ENCODE measurements around the gene CDYL2. TPM values are rescaled to one million over a fixed set of nuclear protein-coding genes. Genes with fewer than 3 reads are reported as not detected.

Gene CDYL2
- total RNA-seq, 2 experiments from 2014 or later = 54.6 to 60.2 TPM

GRCh38 chr16:80573700-80574120, 230.7 kb downstream of the CDYL2 start:
- no peak for DNase-seq
- H3K36me3 Mint-ChIP-seq (ENCODE audit: low read depth) = peaks cover 12% of the 10 kb centered on the region
- ChIA-PET POLR2A (interaction anchor here (1.0 kb wide), 1 partner anchor 10 kb away, joined by 4 read pairs; no protein-coding TSS in a partner anchor), CTCF (no interaction called here)
- no peak overlapping the region for H3K4me3 Mint-ChIP-seq
- peaks cover 36% of the 10 kb centered on the region for H3K4me1 Mint-ChIP-seq
- peaks cover 12% of the 10 kb centered on the region for H3K9me3 Mint-ChIP-seq
- no peak overlapping the region for H3K27ac Mint-ChIP-seq
- H3K27me3 Mint-ChIP-seq = peaks cover 2% of the 10 kb centered on the region

- H3K27me3 Mint-ChIP-seq = peaks cover 2% of the 10 kb centered on the region
- H3K9me3 Mint-ChIP-seq = peaks cover 18% of the 10 kb centered on the region
- peaks cover 46% of the 10 kb centered on the region for H3K4me1 Mint-ChIP-seq
- ChIA-PET CTCF (interaction anchor here (1.0 kb wide), 2 partner anchors 10 to 43 kb away, joined by 3 to 8 read pairs; no protein-coding TSS in a partner anchor), POLR2A (interaction anchor here (1.0 to 1.8 kb wide), 3 partner anchors 11 to 15 kb away, joined by 3 to 29 read pairs (median 5); no protein-coding TSS in a partner anchor)
- H3K36me3 Mint-ChIP-seq (ENCODE audit: low read depth) = peaks cover 21% of the 10 kb centered on the region
- H3K4me3 Mint-ChIP-seq = peak overlapping the region; percentile 11
- peak; percentile 37 for DNase-seq
- H3K27ac Mint-ChIP-seq = peak overlapping the region; percentile 83
Measured at GRCh38 chr16:80570106-80570478, 234.3 kb downstream of the CDYL2 start.

- Mint-ChIP-seq H3K9me3 (peaks cover 18% of the 10 kb centered on the region), H3K4me3 (peak overlapping the region; percentile 11), H3K27me3 (peaks cover 2% of the 10 kb centered on the region), H3K4me1 (peaks cover 51% of the 10 kb centered on the region), H3K36me3 (ENCODE audit: low read depth) (peaks cover 21% of the 10 kb centered on the region), H3K27ac (peak overlapping the region; percentile 83)
- ChIA-PET CTCF (interaction anchor here (1.0 to 1.2 kb wide), 3 partner anchors 11 to 42 kb away, joined by 3 to 8 read pairs (median 3); no protein-coding TSS in a partner anchor), POLR2A (interaction anchor here (1.0 to 1.8 kb wide), 5 partner anchors 11 to 237 kb away, joined by 3 to 29 read pairs (median 4); no protein-coding TSS in a partner anchor)
- DNase-seq = peak; percentile 82
Measured at GRCh38 chr16:80569440-80570105, 234.8 kb downstream of the CDYL2 start.

- H3K27ac Mint-ChIP-seq = no peak overlapping the region
- ChIA-PET CTCF (interaction anchor here (0.8 to 1.1 kb wide), 3 partner anchors 16 to 238 kb away, joined by 3 to 4 read pairs (median 3); no protein-coding TSS in a partner anchor), POLR2A (interaction anchor here (1.1 to 2.5 kb wide), 3 partner anchors 16 to 242 kb away, joined by 4 to 8 read pairs (median 5); no protein-coding TSS in a partner anchor)
- DNase-seq = no peak
- no peak overlapping the region for H3K4me3 Mint-ChIP-seq
- peaks cover 35% of the 10 kb centered on the region for H3K4me1 Mint-ChIP-seq
- H3K36me3 Mint-ChIP-seq (ENCODE audit: low read depth) = peaks cover 9% of the 10 kb centered on the region
- H3K9me3 Mint-ChIP-seq = peaks cover 6% of the 10 kb centered on the region
- H3K27me3 Mint-ChIP-seq = peaks cover 2% of the 10 kb centered on the region
Measured at GRCh38 chr16:80564394-80564793, 240.0 kb downstream of the CDYL2 start.

GRCh38 chr16:80563066-80563465, 241.3 kb downstream of the CDYL2 start:
- no peak for DNase-seq
- CTCF ChIA-PET = no interaction called here
- H3K4me1 Mint-ChIP-seq = peaks cover 27% of the 10 kb centered on the region
- H3K9me3 Mint-ChIP-seq = peaks cover 6% of the 10 kb centered on the region
- H3K36me3 Mint-ChIP-seq (ENCODE audit: low read depth) = peaks cover 9% of the 10 kb centered on the region
- no peak overlapping the region for H3K4me3 Mint-ChIP-seq
- POLR2A ChIA-PET = no interaction called here
- no peak overlapping the region for H3K27ac Mint-ChIP-seq
- H3K27me3 Mint-ChIP-seq = peaks cover 2% of the 10 kb centered on the region

GRCh38 chr16:80559369-80559768, 245.0 kb downstream of the CDYL2 start:
- ChIA-PET POLR2A (interaction anchor here (1.9 kb wide), 1 partner anchor 21 kb away, joined by 7 read pairs; no protein-coding TSS in a partner anchor), CTCF (interaction anchor here (0.7 kb wide), 1 partner anchor 32 kb away, joined by 3 read pairs; no protein-coding TSS in a partner anchor)
- H3K27me3 Mint-ChIP-seq = peaks cover 2% of the 10 kb centered on the region
- no peak for DNase-seq
- H3K4me3 Mint-ChIP-seq = no peak overlapping the region
- H3K9me3 Mint-ChIP-seq = no peaks in the 10 kb centered on the region
- peaks cover 10% of the 10 kb centered on the region for H3K4me1 Mint-ChIP-seq
- no peaks in the 10 kb centered on the region for H3K36me3 Mint-ChIP-seq (ENCODE audit: low read depth)
- H3K27ac Mint-ChIP-seq = no peak overlapping the region

GRCh38 chr16:80557037-80557436, 247.4 kb downstream of the CDYL2 start:
- Mint-ChIP-seq H3K4me3 (no peak overlapping the region), H3K9me3 (no peaks in the 10 kb centered on the region), H3K27ac (no peak overlapping the region), H3K36me3 (ENCODE audit: low read depth) (no peaks in the 10 kb centered on the region), H3K4me1 (peaks cover 17% of the 10 kb centered on the region), H3K27me3 (peaks cover 2% of the 10 kb centered on the region)
- no peak for DNase-seq
- ChIA-PET CTCF (no interaction called here), POLR2A (no interaction called here)

- Mint-ChIP-seq H3K36me3 (ENCODE audit: low read depth) (no peaks in the 10 kb centered on the region), H3K4me3 (no peak overlapping the region), H3K27me3 (peaks cover 2% of the 10 kb centered on the region), H3K9me3 (no peaks in the 10 kb centered on the region), H3K27ac (no peak overlapping the region), H3K4me1 (peaks cover 17% of the 10 kb centered on the region)
- POLR2A ChIA-PET = no interaction called here
- no peak for DNase-seq
- CTCF ChIA-PET = no interaction called here
Measured at GRCh38 chr16:80556481-80556880, 247.9 kb downstream of the CDYL2 start.

- CTCF ChIA-PET = interaction anchor here (0.6 kb wide), 1 partner anchor 27 kb away, joined by 3 read pairs; no protein-coding TSS in a partner anchor
- peaks cover 17% of the 10 kb centered on the region for H3K4me1 Mint-ChIP-seq
- no peaks in the 10 kb centered on the region for H3K27me3 Mint-ChIP-seq
- no peak overlapping the region for H3K4me3 Mint-ChIP-seq
- POLR2A ChIA-PET = no interaction called here
- H3K9me3 Mint-ChIP-seq = no peaks in the 10 kb centered on the region
- no peak overlapping the region for H3K27ac Mint-ChIP-seq
- DNase-seq = no peak
- H3K36me3 Mint-ChIP-seq (ENCODE audit: low read depth) = no peaks in the 10 kb centered on the region
Measured at GRCh38 chr16:80554033-80554432, 250.4 kb downstream of the CDYL2 start.

- Mint-ChIP-seq H3K27me3 (no peaks in the 10 kb centered on the region), H3K9me3 (no peaks in the 10 kb centered on the region), H3K4me1 (peaks cover 19% of the 10 kb centered on the region), H3K36me3 (ENCODE audit: low read depth) (no peaks in the 10 kb centered on the region), H3K27ac (no peak overlapping the region), H3K4me3 (no peak overlapping the region)
- ChIA-PET CTCF (interaction anchor here (1.3 kb wide), 1 partner anchor 255 kb away, joined by 3 read pairs; no protein-coding TSS in a partner anchor), POLR2A (no interaction called here)
- no peak for DNase-seq
Measured at GRCh38 chr16:80552277-80552676, 252.1 kb downstream of the CDYL2 start.

Other genes starting within 250 kb of the CDYL2 start
- 10 to 100 TPM; 90.7 to 99.9 TPM for gene CMC2, start 202.3 kb upstream of the CDYL2 start, total RNA-seq
- gene CENPN, start 202.6 kb upstream of the CDYL2 start, total RNA-seq = 10 to 100 TPM; 62.2 to 66.9 TPM
- 10 to 100 TPM; 29.6 to 33.8 TPM for gene ATMIN, start 231.2 kb upstream of the CDYL2 start, total RNA-seq

Data from activated CD4-positive, alpha-beta memory T cell treated with anti-CD3 and anti-CD28 coated beads, Interleukin-2, amount 10 ng/mL, durations not matched to agents 7 days and 5 days (primary cell).